Bronchus fibroblast of lung (primary cell): Measurements from ENCODE around the gene OR4A15. TPM values are rescaled to one million over a fixed set of nuclear protein-coding genes. Genes with fewer than 3 reads are reported as not detected.

Experiments
- total RNA-seq: library from RNA; depleted of rRNA; stranded (reverse); fragments of >200 nt; gene quantifications from 2 replicates; pipeline ENCODE4 v1.2.3, GENCODE V29; 2015

Gene OR4A15
- not detected in 2 replicates for total RNA-seq

GRCh38 chr11:55367674-55368073, at the start of gene OR4A15:
Gene OR4A15 (plus strand): TSS chr11:55367974. CDS start chr11:55367974, 0 bp downstream.

GRCh38 chr11:55342901-55343300, 24.9 kb upstream of the OR4A15 start, which contains the start of gene OR4A16:
Gene OR4A16 (plus strand): TSS chr11:55343201. CDS start chr11:55343201, 0 bp downstream.

Other genes starting within 250 kb of the OR4A15 start
- gene TRIM48, start 105.8 kb upstream of the OR4A15 start, total RNA-seq: not detected in 2 replicates
- gene OR4A16, start 24.8 kb upstream of the OR4A15 start, total RNA-seq: not detected in 2 replicates
- not detected in 2 replicates for gene OR4C15, start 186.5 kb downstream of the OR4A15 start, total RNA-seq
- gene OR4C16, start 204.2 kb downstream of the OR4A15 start, total RNA-seq: not detected in 2 replicates
- gene OR4C11, start 239.7 kb downstream of the OR4A15 start, total RNA-seq: not detected in 2 replicates